PC-3 (cell line): ENCODE results near the gene OMP. TPM values are rescaled to one million over a fixed set of nuclear protein-coding genes. Genes with fewer than 3 reads are reported as not detected.
A peak's percentile ranks its signal among the peaks of the same experiment; 100 is the strongest.

Experiments used
- ATAC-seq: fragments of 200-7000 bp; cut with Tn5 transposase; 2 replicates; pipeline ENCODE4 v1.9.1; 2020; ENCODE audit warnings: mild to moderate bottlenecking, moderate library complexity
- BruUV-seq: library from RNA; stranded (reverse); fragments of 400-500 nt; replicated peaks from 2 replicates; lab custom pipeline; 2021; lab: Mats Ljungman, UMichigan
- CTCF ChIA-PET: fragments of 300-600 bp; sonication (Branson Sonifier 250); formaldehyde crosslinking; loops from one replicate; lab custom pipeline; 2022; ENCODE audit warnings: antibody characterized with exemption; lab: Charles Lee
- POLR2A ChIA-PET: fragments of 300-600 bp; sonication (Branson Sonifier 250); formaldehyde crosslinking; loops from one replicate; lab custom pipeline; 2022; ENCODE audit warnings: antibody characterized with exemption; ENCODE audit not compliant: unreplicated experiment; lab: Charles Lee
- DNase-seq: peaks from one replicate; pipeline ENCODE4 v3.0.0-alpha.2; 2015
- H2AFZ ChIP-seq: fragments of 300-600 bp; sonication (generic); 2 replicates; pipeline ENCODE4 v1.6.0; 2016; ENCODE audit warnings: antibody characterized with exemption, low read length
- H3F3A ChIP-seq: fragments of 300-600 bp; sonication (generic); one replicate; pipeline ENCODE4 v1.6.0; 2017; ENCODE audit warnings: antibody characterized with exemption, low read length, control low read depth, mild to moderate bottlenecking; ENCODE audit not compliant: unreplicated experiment
- H3K27ac ChIP-seq: fragments of 300-600 bp; sonication (generic); 2 replicates; pipeline ENCODE4 v1.5.1; 2016; ENCODE audit warnings: mild to moderate bottlenecking, low read length
- H3K27me3 ChIP-seq: fragments of 300-600 bp; sonication (generic); 2 replicates; pipeline ENCODE4 v1.6.1; 2016; ENCODE audit warnings: low read length, mixed read lengths
- H3K36me3 ChIP-seq: fragments of 300-600 bp; sonication (generic); 2 replicates; pipeline ENCODE4 v1.6.1; 2016; ENCODE audit warnings: low read depth, mixed run types, low read length, mixed read lengths
- H3K4me1 ChIP-seq: fragments of 300-600 bp; sonication (generic); 2 replicates; pipeline ENCODE4 v1.5.1; 2016; ENCODE audit warnings: low read length; ENCODE audit not compliant: insufficient read depth
- H3K4me2 ChIP-seq: fragments of 300-600 bp; sonication (generic); 2 replicates; pipeline ENCODE4 v1.6.0; 2016; ENCODE audit warnings: low read length
- H3K4me3 ChIP-seq: fragments of 300-600 bp; sonication (generic); 2 replicates; pipeline ENCODE4 v1.5.1; 2016; ENCODE audit warnings: mild to moderate bottlenecking, low read length, mixed read lengths
- H3K79me2 ChIP-seq: fragments of 300-600 bp; sonication (generic); 2 replicates; pipeline ENCODE4 v1.6.1; 2017; ENCODE audit warnings: low read length, mixed read lengths
- H3K9ac ChIP-seq: fragments of 300-600 bp; sonication (generic); 2 replicates; pipeline ENCODE4 v1.6.0; 2016; ENCODE audit warnings: mild to moderate bottlenecking, low read length
- H3K9me2 ChIP-seq: fragments of 300-600 bp; sonication (generic); replicated peaks from 2 replicates; pipeline ENCODE4 v1.6.1; 2016; ENCODE audit warnings: mixed run types, low read length, mixed read lengths
- H3K9me3 ChIP-seq: fragments of 300-600 bp; sonication (generic); 2 replicates; pipeline ENCODE4 v1.6.1; 2016; ENCODE audit warnings: low read length, mixed read lengths
- H4K20me1 ChIP-seq: fragments of 300-600 bp; sonication (generic); 2 replicates; pipeline ENCODE4 v1.6.1; 2016; ENCODE audit warnings: low read length, mixed read lengths
- CTCF ChIP-seq: fragments of 300-600 bp; sonication (generic); conservative IDR thresholded peaks from 2 replicates; pipeline ENCODE4 v1.5.1; 2017; ENCODE audit warnings: antibody characterized with exemption, low read depth, mild to moderate bottlenecking, low read length
- EZH2 ChIP-seq: fragments of 300-600 bp; sonication (generic); IDR thresholded peaks from one replicate; pipeline ENCODE4 v1.6.1; 2017; ENCODE audit warnings: antibody characterized with exemption, mild to moderate bottlenecking, low read length; ENCODE audit not compliant: unreplicated experiment
- EZH2phosphoT487 ChIP-seq: fragments of 300-600 bp; sonication (generic); IDR thresholded peaks from 2 replicates; pipeline ENCODE4 v1.6.1; 2018; ENCODE audit warnings: mild to moderate bottlenecking, antibody characterized with exemption, low read length, borderline replicate concordance
- intact Hi-C: fragments of 100-400 bp; cut with micrococcal nuclease; formaldehyde crosslinking; loops from 2 replicates; pipeline ENCODE4 v1.9.0; 2023
- total RNA-seq: library from RNA; depleted of rRNA; stranded (reverse); fragments of >200 nt; gene quantifications from 2 replicates; pipeline ENCODE4 v1.2.3, GENCODE V29; 2014

OMP gene
- total RNA-seq, 1 experiment from 2014 or later, result not detected

GRCh38 chr11:77110836-77111235 lies 8.2 kb downstream of the OMP start:
- no TSS peak for BruUV-seq

GRCh38 chr11:77111277-77111676 lies 8.6 kb downstream of the OMP start:
- peak overlapping the region; percentile 13; the same call in 1 of the 2 replicates for H3K4me2 ChIP-seq
- peak; percentile 78 for DNase-seq
- TF ChIP-seq EZH2 (no peak), EZH2phosphoT487 (no peak)
- H2AFZ ChIP-seq, result no peak overlapping the region
- no peaks in the 10 kb centered on the region for H3K36me3 ChIP-seq
- H3K4me1 ChIP-seq, result peaks cover 54% of the 10 kb centered on the region
- H3K4me3 ChIP-seq, result no peak overlapping the region
- intact Hi-C loops, result loop anchor here (10.0 kb wide), 1 partner anchor 306 kb away; no protein-coding TSS in a partner anchor
- no peaks in the 10 kb centered on the region for H4K20me1 ChIP-seq
- ChIA-PET POLR2A (no interaction called here), CTCF (interaction anchor here (0.6 kb wide), 1 partner anchor 65 kb away, joined by 3 read pairs; no protein-coding TSS in a partner anchor)
- H3K9me3 ChIP-seq, result no peaks in the 10 kb centered on the region
- H3F3A ChIP-seq, result no peaks in the 10 kb centered on the region
- no peak overlapping the region; the same call in 1 of the 2 replicates for H3K9ac ChIP-seq
- no peaks in the 10 kb centered on the region for H3K79me2 ChIP-seq
- H3K27ac ChIP-seq, result peak overlapping the region; percentile 69
- H3K9me2 ChIP-seq, result no peaks in the 10 kb centered on the region
- H3K27me3 ChIP-seq, result no peaks in the 10 kb centered on the region
- peak; percentile 16; the same call in 1 of the 2 replicates for ATAC-seq
- BruUV-seq, result no TSS peak

More at GRCh38 chr11:77110836-77111235, 8.2 kb downstream of the OMP start:
- H3K9me3 ChIP-seq, result no peaks in the 10 kb centered on the region
- H4K20me1 ChIP-seq, result no peaks in the 10 kb centered on the region
- no peaks in the 10 kb centered on the region for H3K9me2 ChIP-seq
- peak overlapping the region; percentile 69 for H3K27ac ChIP-seq
- POLR2A ChIA-PET, result no interaction called here
- H3K79me2 ChIP-seq, result no peaks in the 10 kb centered on the region
- H3K4me1 ChIP-seq, result peaks cover 58% of the 10 kb centered on the region
- no peak for TF ChIP-seq EZH2phosphoT487
- no peak for TF ChIP-seq CTCF
- TF ChIP-seq EZH2, result no peak
- H3F3A ChIP-seq, result no peaks in the 10 kb centered on the region
- intact Hi-C loops, result loop anchor here (10.0 kb wide), 1 partner anchor 306 kb away; no protein-coding TSS in a partner anchor
- H3K9ac ChIP-seq, result peak overlapping the region; percentile 6; the same call in 1 of the 2 replicates
- ATAC-seq, result no peak
- no peaks in the 10 kb centered on the region for H3K36me3 ChIP-seq
- no peak for DNase-seq
- H2AFZ ChIP-seq, result no peak overlapping the region
- peak overlapping the region; percentile 13; the same call in 1 of the 2 replicates for H3K4me2 ChIP-seq
- CTCF ChIA-PET, result interaction anchor here (0.6 kb wide), 1 partner anchor 64 kb away, joined by 3 read pairs; no protein-coding TSS in a partner anchor
- H3K4me3 ChIP-seq, result no peak overlapping the region
- no peaks in the 10 kb centered on the region for H3K27me3 ChIP-seq

GRCh38 chr11:77111946-77112345 lies 9.3 kb downstream of the OMP start:
- Histone ChIP-seq H3K27me3 (no peaks in the 10 kb centered on the region), H3K79me2 (no peaks in the 10 kb centered on the region), H4K20me1 (no peaks in the 10 kb centered on the region), H3K36me3 (no peaks in the 10 kb centered on the region), H2AFZ (no peak overlapping the region), H3K27ac (peak overlapping the region; percentile 67), H3K4me3 (no peak overlapping the region), H3K4me1 (peaks cover 47% of the 10 kb centered on the region), H3K9me2 (no peaks in the 10 kb centered on the region), H3K4me2 (no peak overlapping the region), H3K9ac (no peak overlapping the region), H3K9me3 (no peaks in the 10 kb centered on the region), H3F3A (no peaks in the 10 kb centered on the region)
- DNase-seq (no peak), ATAC-seq (no peak)
- TF ChIP-seq EZH2, result no peak
- POLR2A ChIA-PET, result no interaction called here
- CTCF ChIA-PET, result interaction anchor here (0.6 to 1.1 kb wide), 2 partner anchors 64 to 404 kb away, joined by 3 read pairs; no protein-coding TSS in a partner anchor
- BruUV-seq, result no TSS peak
- intact Hi-C loops, result loop anchor here (10.0 kb wide), 1 partner anchor 307 kb away; no protein-coding TSS in a partner anchor
